Right lobe of liver (tissue), 6 donors: ENCODE results near the gene TAS1R3. TPM values are rescaled to one million over a fixed set of nuclear protein-coding genes. Genes with fewer than 3 reads are reported as not detected.

Experiments
- ATAC-seq, 4 donors: fragments of 200-7000 bp; cut with Tn5 transposase; one replicate each; pipeline ENCODE4 v1.9.1; 2020; ENCODE audit warnings: mild to moderate bottlenecking in 4 of 4, moderate library complexity in 4 of 4
- DNase-seq, 3 donors: peaks; one replicate each; pipeline ENCODE4 v3.0.0-alpha.2; 2020
- H3K27ac ChIP-seq, 3 donors: fragments of 200-600 bp; one replicate each; pipeline ENCODE4 v1.8.0; 2022
- H3K27me3 ChIP-seq, 2 donors: fragments of 200-600 bp; one replicate each; pipeline ENCODE4 v1.8.0; 2022
- H3K36me3 ChIP-seq, 4 donors: fragments of 200-600 bp; sonication (generic) in 1 of 4; one replicate each; pipeline versions ENCODE4 v1.5.1 to v1.8.0; 2017 to 2022; ENCODE audit warnings: control low read depth in 1 of 4
- H3K4me1 ChIP-seq, 4 donors: fragments of 200-600 bp; sonication (generic) in 1 of 4; one replicate each; pipeline versions ENCODE4 v1.5.1 to v1.8.0; 2017 to 2022; ENCODE audit warnings: control low read depth in 1 of 4
- H3K4me3 ChIP-seq, 3 donors: fragments of 200-600 bp; one replicate each; pipeline ENCODE4 v1.8.0; 2022
- H3K9me3 ChIP-seq, 4 donors: fragments of 200-600 bp; sonication (generic) in 1 of 4; one replicate each; pipeline versions ENCODE4 v1.5.1 to v1.8.0; 2017 to 2022; ENCODE audit warnings: control low read depth in 1 of 4
- CTCF ChIP-seq, 4 donors: fragments of 200-600 bp in 3 of 4; fragments of 450-650 bp in 1 of 4; IDR thresholded peaks; one replicate each; pipeline versions ENCODE4 v1.5.1 to v1.8.0; 2016 to 2022; ENCODE audit warnings: antibody characterized with exemption in 4 of 4, mild to moderate bottlenecking in 2 of 4
- POLR2A ChIP-seq: fragments of 450-650 bp; IDR thresholded peaks from one replicate; pipeline ENCODE4 v1.6.1; 2017; ENCODE audit warnings: antibody characterized with exemption, mild to moderate bottlenecking
- WGBS: methylation state at CpG from one replicate; pipeline ENCODE4 v1.1.6; 2018; ENCODE audit warnings: low coverage, low lambda C conversion rate; ENCODE audit not compliant: insufficient coverage; ENCODE audit errors: missing lambda C conversion rate; 5-methylcytosine and 5-hydroxymethylcytosine counted together
- intact Hi-C, 2 donors: fragments of 100-400 bp; cut with DNase I; formaldehyde crosslinking; loops; one replicate each; pipeline versions ENCODE4 v1.11.2 to v1.14.1; 2022
- total RNA-seq, 6 experiments: library from RNA; depleted of rRNA in 2 of 6; stranded (reverse); fragments of >200 nt in 2 of 6; fragmentation: NEBNext Ultra II Directional in 3 of 6; extraction: Animal tissue kit (Norgen Biotek cat#: 25700) in 3 of 6; gene quantifications; one replicate each; pipeline versions ENCODE4 v1.1.0 to v1.2.4, GENCODE V29; 2016 to 2023
- donor health status: DM: no; HTN: yes; CAD: no.
- donor health status: DM: no; HTN: no; CAD: no.
- donor health status: DM: no; HTN: no; CAD: no.
- donor health status: DM: no; HTN: yes; CAD: no.
- donor health status: DM: no; HTN: yes; CAD: no.

The TAS1R3 gene
- total RNA-seq, 6 experiments from 2014 or later: 0.10 to 2.7 (median 0.33) TPM

- Histone ChIP-seq H3K27ac (no peak overlapping the region), H3K4me1 (peaks cover 0 to 38% (median 0%) of the 10 kb centered on the region in 4 donors), H3K36me3 (peaks cover 0 to 12% (median 6%) of the 10 kb centered on the region in 4 donors), H3K27me3 (no peaks in the 10 kb centered on the region), H3K4me3 (no peak overlapping the region), H3K9me3 (no peaks in the 10 kb centered on the region)
- no peak for TF ChIP-seq CTCF (IDR thresholded peaks at IDR 0.05)
- TF ChIP-seq POLR2A: no peak
- 84% methylated on average over 12 of the region's 14 CpGs for WGBS
- no peak for DNase-seq
- intact Hi-C loops: no loop called here
- no peak for ATAC-seq
Measured at GRCh38 chr1:1322418-1322817, 8.7 kb upstream of the TAS1R3 start.

GRCh38 chr1:1322952-1323351, 8.1 kb upstream of the TAS1R3 start:
- H3K4me1 ChIP-seq: peaks cover 0 to 34% (median 0%) of the 10 kb centered on the region in 4 donors
- peaks cover 0 to 17% (median 7%) of the 10 kb centered on the region in 4 donors for H3K36me3 ChIP-seq
- TF ChIP-seq CTCF (IDR thresholded peaks at IDR 0.05) (no peak), POLR2A (no peak)
- no peak for ATAC-seq
- intact Hi-C loops: no loop called here
- no peak overlapping the region for H3K4me3 ChIP-seq
- H3K27ac ChIP-seq: no peak overlapping the region
- H3K9me3 ChIP-seq: no peaks in the 10 kb centered on the region
- DNase-seq: no peak
- no peaks in the 10 kb centered on the region for H3K27me3 ChIP-seq
- no CpG with 5 or more reads among the region's 10 CpGs for WGBS

- Histone ChIP-seq H3K9me3 (no peaks in the 10 kb centered on the region), H3K27me3 (no peaks in the 10 kb centered on the region), H3K36me3 (peaks cover 0 to 17% (median 6%) of the 10 kb centered on the region in 4 donors), H3K27ac (peak overlapping the region; percentile 47 to 82 (median 71)), H3K4me1 (peaks cover 0 to 24% (median 0%) of the 10 kb centered on the region in 4 donors), H3K4me3 (peak overlapping the region; percentile 99 to 100 (median 100))
- ATAC-seq (no peak), DNase-seq (no peak)
- intact Hi-C loops: no loop called here
- WGBS: no CpG with 5 or more reads among the region's 41 CpGs
- TF ChIP-seq CTCF (IDR thresholded peaks at IDR 0.05) (no peak), POLR2A (no peak)
Measured at GRCh38 chr1:1324084-1324523, 7.0 kb upstream of the TAS1R3 start.

GRCh38 chr1:1324524-1325287, 6.4 kb upstream of the TAS1R3 start, which contains the start of the genes CPTP and INTS11:
Gene CPTP, plus strand, starts transcription at chr1:1324802. Its CDS starts 2,109 bp downstream, at chr1:1326911.
Gene INTS11, minus strand, starts transcription at chr1:1324660. Its CDS starts 52 bp downstream, at chr1:1324608.
- TF ChIP-seq POLR2A (peak; percentile 84), CTCF (IDR thresholded peaks at IDR 0.05) (no peak)
- DNase-seq (peak; percentile 96 to 97 (median 96)), ATAC-seq (peak; percentile 78 to 89 (median 84))
- H3K4me1 ChIP-seq: peaks cover 0 to 20% (median 0%) of the 10 kb centered on the region in 4 donors
- H3K4me3 ChIP-seq: peak within 1 kb of the TSS; percentile 99 to 100 (median 100)
- intact Hi-C loops: no loop called here
- peaks cover 0 to 17% (median 6%) of the 10 kb centered on the region in 4 donors for H3K36me3 ChIP-seq
- H3K27me3 ChIP-seq: no peaks in the 10 kb centered on the region
- H3K27ac ChIP-seq: peak within 1 kb of the TSS; percentile 70 to 82 (median 71)
- no peaks in the 10 kb centered on the region for H3K9me3 ChIP-seq
- WGBS: no CpG with 5 or more reads among the region's 84 CpGs
